ENCODE measurements around the gene SLC39A5.
"Not testable (repeated sequence)": the region's sequence is repeated elsewhere in the genome, so short reads cannot be mapped to it uniquely, and the experiment has no call there.

The SLC39A5 gene

GRCh38 chr12:56252649-56253048 lies 22.8 kb downstream of the SLC39A5 start:
- DNase-seq: no peak

GRCh38 chr12:56253091-56253490 lies 23.2 kb downstream of the SLC39A5 start:
- DNase-seq: no peak

- DNase-seq: no peak
Observed at GRCh38 chr12:56255671-56256070, 25.8 kb downstream of the SLC39A5 start.

DNA sequence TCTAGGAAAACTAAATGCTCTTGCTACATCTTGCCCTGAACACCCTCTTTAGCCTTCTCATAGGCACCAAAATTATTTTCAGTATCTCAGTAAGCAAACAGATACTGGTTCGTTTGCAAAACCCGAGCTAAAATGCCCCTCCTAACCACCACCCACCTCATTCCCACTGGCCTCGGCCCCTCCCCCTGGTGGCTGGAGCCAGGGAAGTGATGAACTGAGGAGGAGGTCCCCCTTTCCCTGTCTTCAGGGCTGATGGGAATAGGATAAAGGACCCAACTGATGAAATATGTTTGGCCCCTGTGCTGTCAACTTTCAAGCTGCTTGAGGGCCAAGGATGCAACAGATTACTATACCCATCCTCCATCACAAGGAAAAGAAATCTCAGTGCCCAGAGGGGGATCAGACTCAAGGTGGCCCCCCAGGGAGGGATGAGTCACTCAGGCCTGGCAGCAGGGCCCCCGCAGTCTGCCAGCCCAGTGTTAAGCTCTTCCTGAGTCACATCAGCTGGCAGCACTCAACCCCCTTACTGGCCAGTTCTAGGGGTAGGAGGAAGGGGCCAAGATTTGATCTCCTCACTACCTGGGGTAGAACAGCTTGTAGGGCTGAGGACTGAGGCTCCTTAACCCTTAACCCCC lies 26.6 kb downstream of the SLC39A5 start:
- DNase-seq: no peak

DNA sequence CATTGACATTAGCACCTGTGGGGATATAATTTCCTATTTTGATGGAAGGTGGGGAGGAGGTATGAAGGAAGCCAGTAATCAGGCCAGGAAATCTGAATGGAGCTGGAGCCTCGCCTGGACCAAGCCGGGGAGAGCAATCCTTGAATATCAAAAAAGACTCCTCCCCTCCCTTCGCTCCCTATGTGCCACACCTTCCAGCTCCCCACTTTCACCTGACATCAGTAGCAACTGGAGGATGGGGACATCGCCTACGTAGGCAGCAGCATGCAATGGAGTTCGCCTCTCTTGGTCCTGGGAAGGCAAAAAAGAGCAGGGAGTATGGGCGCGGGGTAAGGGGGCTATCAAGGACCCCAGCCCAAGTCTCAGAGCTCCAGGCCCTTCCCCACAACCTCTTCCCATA lies 27.2 kb downstream of the SLC39A5 start:
- DNase-seq: no peak

GRCh38 chr12:56257491-56258067 lies 27.7 kb downstream of the SLC39A5 start:
- DNase-seq: no peak

DNA sequence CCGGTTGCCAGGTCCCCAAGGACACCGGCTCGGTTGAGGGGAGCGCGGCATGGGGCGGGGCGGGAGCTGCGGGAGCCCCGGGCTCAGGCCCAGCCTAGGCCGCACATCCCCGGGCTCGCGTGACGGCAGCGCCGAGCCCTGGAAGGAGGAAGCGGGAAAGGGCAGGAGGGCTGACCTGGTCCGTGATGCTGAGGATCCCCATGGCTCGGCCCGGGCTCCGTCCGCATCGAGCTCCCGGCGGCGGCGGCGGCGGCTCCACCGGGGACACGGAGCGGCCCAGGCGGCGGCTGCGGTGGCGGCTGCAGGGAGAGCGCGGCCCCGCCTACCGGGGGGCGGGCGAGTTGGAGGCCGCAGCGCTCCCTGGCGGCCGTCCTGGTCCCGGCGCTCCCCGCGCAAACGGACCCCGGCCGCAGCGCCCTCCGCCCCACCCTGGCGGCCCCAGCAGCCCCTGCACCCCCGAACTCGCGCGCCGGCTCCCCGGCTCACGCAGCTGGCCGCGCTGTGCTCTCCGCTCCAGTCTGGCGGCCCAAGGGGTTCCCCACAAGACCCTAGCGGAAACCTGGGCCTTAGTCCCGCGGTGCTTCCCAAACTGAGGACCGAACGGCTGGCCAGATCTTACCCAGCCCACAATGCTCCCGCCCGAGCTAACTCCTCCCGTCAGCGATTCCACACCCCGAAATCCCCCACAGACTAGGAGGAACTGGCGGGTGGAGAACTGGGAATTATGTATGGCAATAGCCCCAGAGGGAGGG lies 28.4 kb downstream of the SLC39A5 start, which contains the start of gene ANKRD52:
Gene ANKRD52 (minus strand): TSS at position 317 of the 752 bp plus-strand sequence. CDS start 115 bp downstream, at position 202.
- DNase-seq: peak; percentile 75

GRCh38 chr12:56258820-56259183 lies 29.0 kb downstream of the SLC39A5 start:
- DNase-seq: no peak

- no peak for DNase-seq
Observed at GRCh38 chr12:56260380-56260779, 30.5 kb downstream of the SLC39A5 start.

GRCh38 chr12:56260921-56261320 lies 31.1 kb downstream of the SLC39A5 start:
- DNase-seq: no peak

GRCh38 chr12:56261503-56262232 lies 31.8 kb downstream of the SLC39A5 start:
- DNase-seq: no peak

DNA sequence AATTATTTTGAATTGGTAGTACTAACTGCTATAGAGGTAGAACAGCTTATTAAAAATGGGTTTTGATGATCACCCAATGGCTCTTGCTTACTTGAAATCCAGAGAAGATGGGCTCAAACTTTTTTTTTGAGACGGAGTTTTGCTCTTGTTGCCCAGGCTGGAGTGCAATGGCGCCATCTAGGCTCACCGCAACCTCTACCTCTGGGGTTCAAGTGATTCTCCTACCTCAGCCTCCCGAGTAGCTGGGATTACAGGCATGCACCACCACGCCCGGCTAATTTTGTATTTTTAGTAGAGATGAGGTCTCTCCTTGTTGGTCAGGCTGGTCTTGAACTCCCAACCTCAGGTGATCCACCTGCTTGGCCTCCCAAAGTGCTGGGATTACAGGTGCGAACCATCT lies 33.1 kb downstream of the SLC39A5 start:
- not testable (repeated sequence) for DNase-seq

- not testable (repeated sequence) for DNase-seq
Observed at GRCh38 chr12:56266068-56266692, 36.3 kb downstream of the SLC39A5 start.

DNA sequence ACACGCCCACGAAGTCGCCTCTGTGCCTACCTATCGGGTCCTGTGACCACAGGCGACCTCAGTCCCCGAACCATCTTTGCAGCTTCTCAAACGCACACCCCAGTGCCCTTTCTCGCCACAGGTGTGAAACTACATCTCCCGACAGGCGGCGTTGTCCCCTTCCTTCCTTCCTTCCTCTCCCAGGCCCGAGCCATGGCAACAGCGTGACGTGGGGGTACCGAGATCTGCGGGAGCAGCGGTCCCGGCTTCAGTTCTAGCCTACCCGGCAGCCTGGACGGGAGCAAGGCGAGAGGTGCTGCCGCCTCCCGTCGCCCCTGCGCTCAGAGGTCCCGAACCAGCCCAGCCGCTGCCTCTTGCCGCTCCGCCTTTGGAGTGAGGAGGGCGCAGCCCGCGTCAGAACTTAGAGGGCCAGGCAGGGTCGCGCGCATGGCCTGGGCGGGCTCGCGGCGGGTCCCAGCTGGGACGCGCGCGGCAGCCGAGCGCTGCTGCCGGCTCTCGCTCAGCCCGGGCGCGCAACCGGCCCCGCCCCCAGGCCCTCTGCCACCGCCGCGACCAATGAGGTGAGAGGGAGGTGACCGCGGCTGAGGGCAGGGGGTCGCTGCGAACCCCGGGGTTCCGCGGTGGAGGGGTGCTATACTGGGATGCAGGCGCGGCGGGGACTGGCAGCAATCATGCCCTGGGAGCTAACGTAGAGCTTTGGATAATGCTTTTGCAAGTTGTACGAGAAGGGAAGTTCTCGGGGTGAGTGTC lies 37.0 kb downstream of the SLC39A5 start, which contains the start of gene COQ10A:
Gene COQ10A (plus strand): TSS at position 250 of the 750 bp plus-strand sequence. CDS start 177 bp downstream, at position 427.
- peak; percentile 89 for DNase-seq

DNA sequence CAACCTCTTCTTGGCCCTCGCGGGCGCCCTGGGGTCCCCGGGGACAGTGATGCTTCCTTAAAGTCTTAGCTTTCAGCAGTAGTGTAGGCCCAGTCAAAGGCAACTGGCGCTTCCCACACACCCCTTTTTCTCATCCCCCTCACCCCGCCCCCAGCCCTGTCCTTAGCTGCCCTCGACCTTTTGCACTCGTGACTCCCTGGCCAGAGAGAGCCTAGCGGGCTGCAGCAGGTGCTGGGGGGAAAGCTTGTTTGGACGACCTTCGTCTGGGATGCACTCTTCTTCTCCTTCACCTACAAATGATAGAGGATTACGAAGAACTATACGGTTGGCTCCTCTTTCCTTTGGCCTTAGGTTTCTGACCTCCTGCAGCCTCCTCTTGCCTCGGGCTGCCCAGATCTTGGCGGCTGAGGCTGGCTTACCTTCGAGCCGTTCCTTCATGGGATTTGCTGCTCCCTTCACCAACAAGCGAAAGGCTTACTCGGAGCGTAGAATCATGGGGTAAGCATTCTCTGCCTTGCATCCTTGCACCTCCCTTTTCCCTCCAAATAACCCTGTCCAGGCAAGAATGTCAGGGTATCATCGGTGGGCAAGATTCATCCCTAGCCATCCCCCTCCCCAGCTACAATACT lies 37.7 kb downstream of the SLC39A5 start:
- no peak for DNase-seq

- DNase-seq: no peak
Observed at GRCh38 chr12:56271031-56271430, 41.2 kb downstream of the SLC39A5 start.

- not testable (repeated sequence) for DNase-seq
Observed at GRCh38 chr12:56272468-56272867, 42.6 kb downstream of the SLC39A5 start.

GRCh38 chr12:56274299-56274698 lies 44.4 kb downstream of the SLC39A5 start:
- no peak for DNase-seq

- no peak for DNase-seq
Observed at GRCh38 chr12:56278905-56279304, 49.1 kb downstream of the SLC39A5 start.

- DNase-seq: no peak
Observed at GRCh38 chr12:56280849-56281248, 51.0 kb downstream of the SLC39A5 start.

- no peak for DNase-seq
Observed at GRCh38 chr12:56282030-56282429, 52.2 kb downstream of the SLC39A5 start.

DNA sequence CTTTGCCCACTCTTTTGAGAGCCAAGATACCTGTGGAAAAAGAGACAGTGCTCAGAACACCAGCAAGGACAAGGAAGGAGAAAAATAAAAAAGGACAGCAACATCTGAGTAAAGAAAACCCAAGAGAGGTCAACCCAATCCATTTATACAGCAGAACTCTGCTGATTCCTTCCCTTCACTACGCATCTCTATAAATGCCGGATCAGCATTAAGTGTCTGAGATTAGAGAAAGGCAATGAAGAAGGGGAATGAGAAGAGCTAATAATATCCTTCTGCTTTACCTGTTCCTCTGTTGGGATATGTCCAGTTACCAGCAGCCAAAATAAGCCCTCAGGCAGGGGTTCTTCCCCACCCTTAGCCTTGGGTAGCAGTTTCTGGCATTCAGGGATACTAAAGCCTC lies 52.7 kb downstream of the SLC39A5 start:
- no peak for DNase-seq
